Anterior cingulate cortex (tissue), 58 donors: ENCODE measurements around the gene RPGRIP1L.

Source experiments
- DNase-seq, 58 donors: peaks; one replicate each; lab custom pipeline; 2025; lab: John Stamatoyannopoulos, UW

RPGRIP1L gene

DNA sequence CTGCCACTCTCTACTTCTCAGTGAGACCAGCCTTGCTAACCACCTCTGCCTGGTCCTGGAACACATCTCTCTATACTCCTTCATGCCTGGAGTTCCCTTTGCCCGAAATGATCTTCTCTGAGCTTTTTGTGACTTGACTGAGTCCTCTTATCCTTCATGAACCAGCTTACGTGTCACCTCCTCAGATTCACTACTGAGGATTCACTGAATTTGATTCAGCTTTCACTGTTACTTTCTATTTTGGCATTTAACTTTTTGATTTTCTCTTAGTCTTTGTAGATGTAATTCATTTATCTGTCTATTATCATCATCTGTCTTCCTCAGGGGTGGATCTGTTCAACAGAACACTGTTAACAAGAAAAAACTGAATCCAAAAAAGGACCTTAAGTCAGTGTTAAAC, 95.6 kb downstream of the RPGRIP1L start:
- no peak for DNase-seq

DNA sequence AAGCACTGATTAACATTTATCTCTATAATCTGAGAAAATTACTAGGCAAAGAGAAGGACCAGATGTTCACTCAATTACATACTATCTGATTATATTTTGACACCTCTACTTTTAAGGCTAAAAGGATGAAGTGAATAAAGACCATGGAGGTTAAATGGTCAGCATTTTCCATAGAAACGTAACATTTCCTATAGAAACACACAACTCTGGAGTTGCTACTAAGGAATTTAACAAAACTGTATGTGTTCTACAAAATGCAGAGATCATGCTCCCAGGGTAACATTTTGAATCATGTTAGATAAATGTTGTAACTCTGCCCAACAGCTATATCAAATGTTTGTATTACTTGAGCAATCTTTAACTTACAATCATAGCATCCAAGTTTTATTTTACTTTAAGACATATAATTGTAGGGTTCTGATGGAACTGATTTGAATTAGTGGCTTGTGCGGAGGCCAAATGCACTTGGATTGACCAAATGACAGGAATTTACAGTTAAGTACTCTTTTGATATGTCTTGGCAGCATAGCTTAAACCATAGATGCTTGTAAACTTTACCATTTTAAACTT, 97.7 kb downstream of the RPGRIP1L start:
- DNase-seq: no peak

DNA sequence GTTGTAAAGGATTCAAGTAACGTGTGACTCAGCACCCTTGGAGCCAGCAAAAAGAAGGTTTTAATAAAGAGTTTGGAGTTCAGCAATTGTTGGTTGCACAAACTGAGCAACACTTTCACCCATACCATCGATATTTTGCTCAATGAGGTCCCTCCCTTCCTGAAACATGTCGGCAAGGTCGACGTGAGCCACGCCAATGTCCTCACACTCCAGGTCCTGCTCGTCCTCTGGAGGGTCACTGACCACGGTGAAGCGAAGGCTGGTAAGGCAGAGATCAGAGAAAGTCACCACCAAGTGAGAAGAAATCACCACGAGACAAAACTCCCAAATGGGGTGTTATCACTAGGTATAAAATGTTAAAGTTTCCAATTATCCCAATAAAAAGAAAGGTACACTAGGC, 98.3 kb downstream of the RPGRIP1L start:
- DNase-seq: no peak

DNA sequence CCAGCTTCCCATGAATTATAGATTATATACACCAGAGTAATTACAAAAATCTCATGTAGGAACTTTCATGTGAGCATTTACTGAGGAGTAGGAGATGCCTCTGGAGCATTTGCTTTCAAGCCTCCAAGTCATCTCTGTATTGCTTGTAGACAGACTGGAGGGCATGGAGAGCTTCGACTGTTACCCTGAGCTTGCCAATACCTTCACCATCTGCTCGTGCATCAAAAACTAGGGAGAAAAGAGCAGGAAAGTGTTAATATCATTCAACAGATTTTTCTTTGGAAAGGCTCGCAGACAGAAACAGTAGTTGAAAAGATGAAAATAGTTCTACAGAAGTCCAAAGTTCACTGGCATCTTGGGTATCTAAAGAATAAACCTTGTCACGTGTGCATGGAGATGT, 101.7 kb downstream of the RPGRIP1L start:
- DNase-seq: no peak

DNA sequence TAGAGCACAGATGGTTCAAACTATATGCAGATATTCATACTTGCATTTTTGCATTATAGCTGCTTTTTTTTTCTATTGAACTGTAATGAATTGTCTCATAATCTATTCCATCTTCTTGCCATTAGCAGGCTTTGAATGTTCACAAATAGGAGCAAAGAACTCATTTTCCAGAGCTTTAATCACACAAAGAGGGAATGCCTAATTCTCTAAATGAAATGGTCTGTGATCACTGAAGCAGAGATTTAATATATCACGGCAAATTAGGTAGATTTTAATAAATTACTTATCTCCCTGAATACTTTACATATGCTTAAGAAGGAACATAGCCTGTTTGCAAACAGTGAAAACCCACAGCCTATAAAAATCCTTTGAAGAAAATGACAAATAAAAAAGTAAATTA, 103.0 kb downstream of the RPGRIP1L start:
- no peak for DNase-seq

DNA sequence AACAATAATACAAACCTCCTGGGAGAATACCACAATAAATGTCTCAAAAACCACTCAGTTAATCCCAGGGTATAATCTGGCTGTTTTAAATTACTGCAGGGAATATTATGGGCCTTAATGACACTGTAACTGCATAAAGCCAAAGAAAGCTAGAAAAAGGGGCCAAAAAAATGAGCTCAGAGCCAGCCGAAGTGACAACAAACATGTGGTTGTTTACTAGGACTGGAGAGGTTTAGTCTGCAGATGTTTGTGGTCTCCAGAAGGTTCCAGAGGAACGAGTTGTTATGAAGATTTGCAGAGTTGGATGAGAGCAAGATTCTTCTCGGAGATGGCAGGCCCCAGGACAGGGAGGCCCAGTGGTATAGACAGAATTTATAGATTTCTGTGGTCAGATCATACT, 103.5 kb downstream of the RPGRIP1L start:
- no peak for DNase-seq

DNA sequence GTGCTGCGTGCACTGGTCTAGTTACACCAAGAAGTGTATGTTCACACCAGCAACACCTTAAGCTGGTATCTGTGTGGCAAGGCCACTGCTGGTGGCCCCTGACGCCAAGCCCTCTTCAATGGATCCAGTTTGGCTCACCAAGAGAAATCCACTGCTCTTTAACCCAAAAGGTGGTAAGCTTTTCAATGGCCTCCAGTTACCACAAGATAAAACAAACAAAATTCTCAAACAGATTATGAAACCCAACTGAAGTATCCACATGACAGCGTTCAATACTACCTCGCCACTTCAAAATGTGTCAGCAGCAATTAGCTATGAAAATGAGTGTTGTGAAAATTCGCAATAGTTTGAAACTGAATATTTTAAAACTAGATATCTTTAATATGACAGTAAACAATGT, 104.1 kb downstream of the RPGRIP1L start:
- DNase-seq: no peak

DNA sequence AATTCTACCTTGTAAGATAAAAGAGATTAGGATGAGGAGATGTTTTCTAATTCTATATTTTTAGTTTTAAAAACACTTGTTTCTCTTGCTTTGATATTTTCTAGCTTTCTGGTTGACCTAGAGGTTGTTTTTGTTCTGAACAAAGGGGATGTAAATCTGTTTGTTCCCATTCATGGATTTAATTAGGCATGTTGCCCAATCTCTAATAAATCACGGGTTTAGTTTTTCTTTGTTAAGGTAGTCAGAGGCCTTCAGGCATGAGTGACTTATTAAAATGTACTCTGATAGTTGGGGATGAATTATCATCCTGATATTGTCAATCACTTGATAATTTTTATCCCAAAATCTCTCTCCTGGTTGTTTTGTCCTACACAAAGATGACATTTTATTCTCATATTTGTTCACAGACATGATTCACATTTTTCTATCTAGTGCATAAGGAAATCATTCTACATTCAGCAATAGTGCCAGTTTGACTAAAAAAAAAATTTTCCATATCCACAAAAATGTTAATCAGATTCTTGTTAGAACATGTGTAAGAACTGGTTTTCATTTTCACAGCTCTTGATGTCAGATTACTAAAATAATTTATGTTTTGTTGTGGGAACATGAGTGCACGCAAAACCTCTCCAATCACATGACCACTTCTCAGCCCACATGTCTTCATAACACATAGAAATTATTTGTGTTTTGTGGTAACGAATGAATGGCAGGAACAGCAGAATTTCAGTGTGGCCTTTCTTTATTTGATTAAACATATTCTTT, 105.0 kb downstream of the RPGRIP1L start:
- DNase-seq: no peak

DNA sequence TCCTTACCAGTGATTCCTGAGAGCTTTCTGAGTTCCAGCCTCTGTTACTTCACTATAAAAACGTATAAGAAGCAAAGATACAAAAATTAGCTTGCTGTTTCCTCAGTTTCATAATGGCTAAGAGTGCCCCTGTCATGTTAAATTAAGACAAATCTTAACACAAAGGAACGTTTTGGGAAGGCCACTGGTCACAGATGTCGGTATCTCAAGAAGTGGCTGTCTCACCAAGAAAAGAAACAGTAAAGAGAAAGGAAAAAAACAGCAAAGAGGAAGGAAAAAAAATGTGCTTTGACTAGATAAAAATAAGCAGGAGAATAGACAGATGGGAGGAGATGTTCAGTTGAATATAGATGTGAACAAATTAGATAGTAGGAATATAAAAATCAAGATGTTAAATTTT, 105.9 kb downstream of the RPGRIP1L start:
- no peak for DNase-seq

DNA sequence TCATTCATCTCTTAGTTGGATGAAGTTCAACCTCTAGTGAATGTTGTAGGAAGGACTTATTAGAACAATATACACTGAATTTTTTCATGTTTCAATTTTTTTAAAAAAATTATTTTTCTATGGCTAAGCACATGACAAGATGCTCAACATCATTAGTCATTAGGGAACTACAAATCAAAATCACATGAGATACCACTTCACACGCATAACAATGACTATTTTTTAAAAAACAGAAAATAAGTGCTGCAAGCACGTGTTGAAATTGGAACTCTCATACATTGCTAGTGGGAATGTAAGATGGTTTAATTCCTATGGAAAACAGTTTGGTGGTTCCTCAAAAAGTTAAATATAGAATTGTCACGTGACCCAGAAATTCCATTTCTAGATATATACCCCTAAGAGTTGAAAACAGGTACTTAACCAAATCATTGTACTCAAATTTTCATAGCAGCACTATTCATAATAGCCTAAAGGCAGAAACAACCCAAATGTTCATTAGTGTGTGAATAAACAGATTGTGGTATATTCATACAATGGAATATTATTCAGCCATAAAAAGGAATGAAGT, 115.5 kb downstream of the RPGRIP1L start:
- DNase-seq: no peak

DNA sequence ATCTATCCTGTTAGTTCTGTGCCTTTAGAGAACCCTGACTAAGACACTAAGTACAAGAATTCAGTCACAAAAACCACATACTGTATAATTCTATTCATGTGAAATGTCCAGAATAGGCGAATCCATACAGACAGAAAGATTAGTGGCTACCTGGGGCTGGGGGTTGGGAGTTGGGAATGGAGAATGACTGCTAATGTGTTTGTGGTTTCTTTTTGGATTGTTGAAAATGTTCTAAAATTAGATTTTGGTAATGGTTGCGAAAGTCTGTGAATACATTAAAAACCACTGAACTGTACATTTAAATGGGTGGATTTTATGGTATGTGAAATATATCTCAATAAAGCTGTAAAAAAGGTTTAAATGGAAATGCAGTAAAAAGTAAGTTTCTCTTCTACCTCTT, 120.3 kb downstream of the RPGRIP1L start:
- no peak for DNase-seq

DNA sequence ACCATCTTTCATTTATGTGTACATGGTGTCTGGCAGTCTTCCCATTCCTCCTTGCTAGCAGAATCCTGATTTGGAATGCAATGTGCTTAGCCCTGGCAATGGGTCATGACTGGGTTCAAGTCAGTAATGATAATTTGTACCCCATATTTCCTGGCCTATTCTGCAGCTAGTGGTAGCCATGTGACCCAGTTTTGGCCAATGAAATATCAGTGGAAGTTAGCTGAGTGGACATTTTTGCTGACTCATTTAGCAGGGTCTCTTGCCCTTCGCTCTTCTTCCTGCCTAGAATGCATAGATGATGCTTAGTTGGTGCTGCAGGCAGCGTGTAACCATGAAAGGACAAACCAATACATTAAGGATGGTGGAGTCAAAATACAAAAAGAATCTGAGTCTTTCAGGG, 121.9 kb downstream of the RPGRIP1L start:
- no peak for DNase-seq

DNA sequence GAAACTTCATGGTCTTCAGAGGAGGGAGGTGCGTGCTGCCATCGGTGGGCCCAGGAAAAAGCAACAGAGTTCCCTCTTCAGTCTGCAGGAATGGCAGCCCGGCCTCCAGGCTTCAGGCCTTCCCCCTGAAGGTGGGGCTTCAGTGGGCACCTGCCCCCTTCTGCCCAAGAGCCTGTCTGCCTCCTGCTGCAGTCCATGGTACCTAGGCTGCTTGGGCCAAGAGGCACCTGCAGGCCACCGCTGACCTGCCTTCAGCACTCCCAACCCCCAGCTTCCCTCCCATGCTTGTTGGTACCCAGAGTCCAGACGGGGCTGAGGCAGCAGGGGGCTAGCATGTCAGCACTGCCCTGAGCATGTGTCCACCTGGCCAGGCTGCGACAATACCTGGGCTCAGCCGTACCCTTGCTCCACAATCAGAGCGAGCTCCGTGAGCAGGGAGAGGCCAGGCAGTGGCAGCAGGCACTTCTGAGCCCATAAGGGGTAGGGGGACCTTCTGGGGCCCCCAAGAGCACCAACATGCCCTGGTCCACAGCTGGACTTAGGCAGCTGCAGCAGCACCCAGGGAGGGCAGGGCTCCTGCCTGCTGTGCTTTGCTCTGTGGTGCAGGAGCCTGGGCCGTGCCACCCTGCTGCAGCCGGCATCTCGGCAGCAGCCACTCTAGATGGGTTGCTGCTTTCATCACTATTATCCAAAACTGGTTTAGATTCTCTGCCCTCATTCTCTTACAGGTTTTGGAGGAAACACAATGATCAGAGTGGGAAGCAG, 123.4 kb downstream of the RPGRIP1L start:
- DNase-seq: no peak

DNA sequence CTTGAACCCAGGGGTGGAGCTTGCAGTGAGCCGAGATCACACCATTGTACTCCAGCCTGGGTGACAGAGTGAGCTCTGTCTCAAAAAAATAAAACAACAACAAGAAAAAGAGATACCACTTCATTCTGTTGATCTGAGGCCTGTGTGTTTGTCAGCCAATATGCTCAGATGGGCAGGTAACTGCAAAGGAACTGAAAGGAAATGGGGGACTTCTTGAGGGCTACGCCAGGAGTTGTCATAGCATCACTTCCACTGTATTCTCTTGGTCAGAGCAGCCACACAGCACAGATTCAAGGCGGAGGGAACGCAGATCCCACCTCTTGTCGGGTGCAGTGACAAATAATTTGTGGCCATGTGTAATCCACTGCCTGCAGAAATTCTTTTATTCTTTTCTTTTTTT, 126.8 kb downstream of the RPGRIP1L start:
- DNase-seq: no peak

DNA sequence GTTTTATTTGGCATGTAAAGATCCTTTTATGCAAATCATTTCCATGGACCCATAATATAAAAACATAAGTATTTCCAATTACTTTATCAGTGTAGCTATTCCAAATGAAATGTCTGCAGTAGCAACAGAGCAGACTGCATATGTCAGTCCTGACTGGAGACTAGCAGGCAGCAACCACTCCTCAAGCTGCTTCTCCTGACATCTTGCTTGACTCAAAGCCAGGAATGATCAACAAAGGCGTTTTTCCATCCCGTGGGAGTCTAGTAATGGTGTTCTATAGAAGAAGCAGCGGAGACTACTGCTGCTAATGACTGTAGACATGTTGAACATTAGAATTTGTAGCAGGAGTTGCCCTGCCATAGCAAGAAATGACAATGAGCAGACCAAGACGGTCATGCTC, 127.4 kb downstream of the RPGRIP1L start:
- DNase-seq: no peak

DNA sequence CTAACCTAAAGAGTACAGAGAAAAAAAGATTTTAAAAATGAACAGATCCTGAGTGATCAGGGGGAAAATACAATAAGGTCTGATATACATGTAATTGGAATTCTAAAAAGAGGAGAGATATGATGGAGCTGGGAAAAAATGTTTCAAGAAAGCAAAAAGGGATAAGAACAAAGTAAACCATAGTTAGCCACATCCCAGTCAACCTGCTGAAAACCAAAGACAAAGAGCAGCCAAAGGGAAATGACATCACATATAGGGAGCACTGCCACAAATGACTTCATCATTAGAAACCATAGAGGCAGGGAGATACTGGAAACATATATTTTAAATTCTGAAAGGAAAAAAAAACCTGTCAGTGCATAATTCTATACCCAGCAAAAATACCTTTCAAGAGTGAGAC, 131.9 kb downstream of the RPGRIP1L start:
- DNase-seq: no peak

DNA sequence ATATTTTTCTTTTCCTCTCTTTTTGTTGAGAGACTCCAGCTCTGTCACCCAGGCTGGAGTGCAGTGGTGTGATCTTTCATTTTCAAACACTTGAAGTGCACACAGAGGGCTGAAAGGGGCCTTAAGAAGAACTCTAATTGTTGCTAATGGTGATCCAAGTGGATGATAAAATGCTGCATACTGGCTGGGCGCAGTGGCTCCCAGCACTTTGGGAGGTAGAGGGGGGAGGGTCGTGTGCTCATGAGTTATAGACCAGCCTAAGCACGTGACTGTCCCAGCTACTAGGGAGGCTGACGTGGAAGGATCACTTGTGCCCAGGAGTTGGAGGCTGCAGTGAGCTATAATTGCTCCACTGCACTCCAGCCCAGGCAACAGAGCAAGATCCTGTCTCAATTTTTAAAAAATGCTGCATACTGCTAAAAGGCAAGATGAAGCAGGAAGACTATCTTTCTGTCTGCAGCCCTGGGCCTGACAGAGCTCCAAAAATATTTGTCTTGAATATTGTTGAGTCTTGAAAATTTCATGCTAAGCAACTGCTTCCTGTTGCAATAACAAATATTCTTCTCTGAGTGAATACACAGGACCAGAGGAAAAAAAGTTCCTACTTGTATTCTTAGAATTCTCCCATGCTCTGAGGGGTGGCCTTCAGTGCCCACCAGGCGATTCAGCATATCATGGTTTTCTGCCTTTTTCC, 137.0 kb downstream of the RPGRIP1L start:
- no peak for DNase-seq

DNA sequence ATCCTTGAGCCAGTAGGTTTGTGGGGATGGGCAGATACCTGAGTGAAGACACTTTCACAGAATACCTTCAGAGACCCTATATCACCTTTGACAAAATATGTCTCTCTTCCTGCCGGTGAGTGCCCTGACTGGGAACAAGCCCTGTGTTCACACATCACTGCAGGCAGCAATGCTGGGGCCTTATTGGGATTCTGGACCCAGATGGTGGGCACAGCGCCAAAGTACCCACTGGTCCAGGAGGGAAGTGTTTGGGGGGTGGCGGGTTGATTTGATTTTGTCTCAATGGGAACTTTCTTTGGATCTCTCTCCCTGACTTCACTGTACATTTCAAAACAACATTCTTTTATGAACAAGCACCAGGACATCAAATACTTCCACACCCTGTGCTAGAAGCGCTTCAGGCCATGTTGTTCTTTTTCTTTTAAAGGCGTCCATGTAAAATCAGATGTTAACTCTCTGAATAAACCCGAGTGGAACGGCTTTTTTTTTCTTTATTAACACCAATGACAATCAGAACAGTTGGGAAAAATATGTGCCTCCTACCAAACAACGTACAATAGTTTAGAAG, 138.3 kb downstream of the RPGRIP1L start:
- DNase-seq: no peak

DNA sequence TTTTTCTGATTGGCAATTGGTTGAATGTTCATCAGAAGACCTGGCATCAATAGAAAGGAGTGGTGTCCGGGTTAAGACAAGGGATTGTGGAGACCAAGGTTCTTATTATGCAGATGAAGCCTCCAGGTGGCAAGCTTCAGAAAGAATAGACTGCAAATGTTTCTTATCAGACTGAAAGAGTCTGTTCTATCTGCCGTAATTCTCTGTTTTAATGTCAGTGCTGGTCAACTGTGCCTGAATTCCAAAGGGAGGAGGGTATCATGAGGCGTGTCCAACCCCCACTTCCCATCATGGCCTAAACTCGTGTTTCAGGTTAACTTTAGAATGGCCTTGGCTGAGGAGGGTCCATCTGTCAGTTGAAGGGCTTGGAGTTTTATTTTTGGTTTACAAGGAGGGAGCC, 140.2 kb downstream of the RPGRIP1L start:
- no peak for DNase-seq

DNA sequence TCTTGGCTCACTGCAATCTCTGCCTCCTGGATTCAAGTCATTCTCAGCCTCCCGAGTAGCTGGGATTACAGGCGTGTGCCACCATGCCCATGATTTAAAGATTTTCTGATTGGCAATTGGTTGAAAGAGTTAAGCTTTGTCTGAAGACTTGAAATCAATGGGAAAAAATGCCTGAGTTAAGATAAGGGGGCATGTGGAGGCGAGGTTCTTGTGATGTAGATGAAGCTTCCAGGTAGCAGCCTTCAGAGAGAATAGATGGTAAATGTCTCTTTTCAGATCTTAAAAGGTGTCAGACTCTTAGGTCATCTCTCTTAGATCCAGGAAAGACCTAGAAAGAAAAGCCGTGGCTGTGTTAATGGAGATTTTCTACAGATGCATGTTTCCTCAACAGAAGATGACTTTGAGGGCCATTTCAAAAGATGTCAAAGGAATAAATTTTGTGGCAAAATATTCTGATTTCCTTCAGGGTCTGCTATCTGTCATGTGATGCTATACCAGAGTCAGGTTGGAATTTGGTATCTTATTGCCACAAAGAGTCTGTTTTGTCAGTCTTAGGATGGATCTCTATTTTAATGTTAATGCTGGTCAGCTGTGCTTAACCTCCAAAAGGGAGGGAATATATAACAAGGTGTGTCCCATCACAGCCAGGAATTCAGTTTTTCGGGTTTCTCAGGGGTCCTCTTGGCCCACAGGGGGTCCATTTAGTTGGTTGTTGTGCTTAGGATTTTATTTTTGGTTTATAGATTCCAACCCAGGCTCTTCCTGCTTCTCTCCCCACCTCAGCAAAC, 142.4 kb downstream of the RPGRIP1L start:
- DNase-seq: no peak
